Loucy (cell line): ENCODE results near the gene ZDHHC14.

ENCODE experiments used
- H2AFZ ChIP-seq: fragments of 200-600 bp; sonication (generic); 2 replicates; pipeline ENCODE4 v1.6.0; 2016; ENCODE audit warnings: antibody characterized with exemption, mild to moderate bottlenecking, low read length, moderate library complexity
- H3F3A ChIP-seq: fragments of 200-600 bp; 2 replicates; pipeline ENCODE4 v1.6.0; 2016; ENCODE audit warnings: antibody characterized with exemption, low read depth, mild to moderate bottlenecking
- H3K27me3 ChIP-seq: fragments of 200-600 bp; sonication (generic); 2 replicates; pipeline ENCODE4 v1.6.1; 2014; ENCODE audit warnings: low read length, mild to moderate bottlenecking; ENCODE audit not compliant: insufficient read depth, poor library complexity, severe bottlenecking
- H3K36me3 ChIP-seq: fragments of 200-600 bp; sonication (generic); 2 replicates; pipeline ENCODE4 v1.6.1; 2016; ENCODE audit warnings: low read length; ENCODE audit not compliant: insufficient read depth
- H3K4me1 ChIP-seq: fragments of 200-600 bp; sonication (generic); 2 replicates; pipeline ENCODE4 v1.5.1; 2014; ENCODE audit warnings: low read length, mild to moderate bottlenecking; ENCODE audit not compliant: insufficient read depth, poor library complexity, severe bottlenecking
- H3K4me2 ChIP-seq: fragments of 200-600 bp; sonication (generic); 2 replicates; pipeline ENCODE4 v1.6.0; 2014; ENCODE audit warnings: antibody characterized with exemption, low read length, low read depth, mild to moderate bottlenecking; ENCODE audit not compliant: poor library complexity, severe bottlenecking
- H3K4me3 ChIP-seq: fragments of 200-600 bp; sonication (generic); 2 replicates; pipeline ENCODE4 v1.5.1; 2014; ENCODE audit warnings: low read length, mild to moderate bottlenecking, mixed read lengths; ENCODE audit not compliant: poor library complexity, severe bottlenecking
- H3K79me2 ChIP-seq: fragments of 200-600 bp; sonication (generic); 2 replicates; pipeline ENCODE4 v1.6.1; 2014; ENCODE audit warnings: low read length; ENCODE audit not compliant: insufficient read depth
- H3K9ac ChIP-seq: fragments of 200-600 bp; sonication (generic); 2 replicates; pipeline ENCODE4 v1.6.0; 2014; ENCODE audit warnings: mild to moderate bottlenecking, low read depth, low read length, moderate library complexity; ENCODE audit not compliant: poor library complexity, severe bottlenecking
- H3K9me2 ChIP-seq: fragments of 200-600 bp; sonication (generic); replicated peaks from 2 replicates; pipeline ENCODE4 v1.6.1; 2016; ENCODE audit warnings: low read depth, low read length, mixed read lengths
- H3K9me3 ChIP-seq: fragments of 200-600 bp; sonication (generic); 2 replicates; pipeline ENCODE4 v1.6.1; 2014; ENCODE audit warnings: mild to moderate bottlenecking, antibody characterized with exemption, low read length, low read depth; ENCODE audit not compliant: insufficient read depth
- H4K20me1 ChIP-seq: fragments of 200-600 bp; sonication (generic); 2 replicates; pipeline ENCODE4 v1.6.0; 2014; ENCODE audit warnings: antibody characterized with exemption, low read length, mild to moderate bottlenecking; ENCODE audit not compliant: insufficient read depth, poor library complexity, severe bottlenecking
- CTCF ChIP-seq: fragments of 200-600 bp; sonication (generic); conservative IDR thresholded peaks from 2 replicates; pipeline ENCODE4 v1.5.1; 2014; ENCODE audit warnings: mild to moderate bottlenecking, antibody characterized with exemption, low read length
- EZH2phosphoT487 ChIP-seq: fragments of 200-600 bp; IDR thresholded peaks from 2 replicates; pipeline ENCODE4 v1.6.1; 2018; ENCODE audit warnings: antibody characterized with exemption, mild to moderate bottlenecking, moderate library complexity, borderline replicate concordance

ZDHHC14 gene

GRCh38 chr6:157625764-157626163 lies 244.8 kb downstream of the ZDHHC14 start:
- Histone ChIP-seq H3K9me3 (no peaks in the 10 kb centered on the region), H3K4me1 (no peaks in the 10 kb centered on the region), H3K27me3 (no peaks in the 10 kb centered on the region), H3K4me3 (no peak overlapping the region), H3K79me2 (no peaks in the 10 kb centered on the region), H3F3A (no peaks in the 10 kb centered on the region), H3K36me3 (no peaks in the 10 kb centered on the region), H3K4me2 (no peak overlapping the region), H3K9ac (no peak overlapping the region), H4K20me1 (no peaks in the 10 kb centered on the region), H2AFZ (no peak overlapping the region), H3K9me2 (no peaks in the 10 kb centered on the region)
- TF ChIP-seq EZH2phosphoT487: no peak

- Histone ChIP-seq H2AFZ (no peak overlapping the region), H3K9ac (no peak overlapping the region), H3K79me2 (no peaks in the 10 kb centered on the region), H3K4me3 (no peak overlapping the region), H4K20me1 (no peaks in the 10 kb centered on the region), H3K36me3 (no peaks in the 10 kb centered on the region), H3K4me1 (no peaks in the 10 kb centered on the region), H3K27me3 (no peaks in the 10 kb centered on the region), H3K9me3 (no peaks in the 10 kb centered on the region), H3F3A (no peaks in the 10 kb centered on the region), H3K9me2 (no peaks in the 10 kb centered on the region), H3K4me2 (no peak overlapping the region)
- TF ChIP-seq EZH2phosphoT487 (no peak), CTCF (no peak)
Measured at GRCh38 chr6:157627195-157627966, 246.4 kb downstream of the ZDHHC14 start.

- Histone ChIP-seq H3K4me2 (no peak overlapping the region), H4K20me1 (no peaks in the 10 kb centered on the region), H3F3A (no peaks in the 10 kb centered on the region), H3K9me2 (no peaks in the 10 kb centered on the region), H3K9me3 (no peaks in the 10 kb centered on the region), H3K27me3 (no peaks in the 10 kb centered on the region), H3K4me1 (no peaks in the 10 kb centered on the region), H3K9ac (no peak overlapping the region), H2AFZ (no peak overlapping the region), H3K79me2 (no peaks in the 10 kb centered on the region), H3K36me3 (no peaks in the 10 kb centered on the region), H3K4me3 (no peak overlapping the region)
- TF ChIP-seq EZH2phosphoT487 (no peak), CTCF (no peak)
Measured at GRCh38 chr6:157628463-157628862, 247.5 kb downstream of the ZDHHC14 start.

- no peak for TF ChIP-seq CTCF
- TF ChIP-seq EZH2phosphoT487: no peak
Measured at GRCh38 chr6:157629220-157629619, 248.2 kb downstream of the ZDHHC14 start.

More at GRCh38 chr6:157629220-157629619, 248.2 kb downstream of the ZDHHC14 start:
- Histone ChIP-seq H3K27me3 (no peaks in the 10 kb centered on the region), H3K4me2 (no peak overlapping the region), H3K9me2 (no peaks in the 10 kb centered on the region), H3K4me3 (no peak overlapping the region), H3K36me3 (no peaks in the 10 kb centered on the region), H3K9me3 (no peaks in the 10 kb centered on the region), H3K9ac (no peak overlapping the region), H3K4me1 (no peaks in the 10 kb centered on the region), H4K20me1 (no peaks in the 10 kb centered on the region), H3F3A (no peaks in the 10 kb centered on the region), H3K79me2 (no peaks in the 10 kb centered on the region), H2AFZ (no peak overlapping the region)
